Measurements from ENCODE around the gene SCYL2. TPM values are rescaled to one million over a fixed set of nuclear protein-coding genes. Genes with fewer than 3 reads are reported as not detected.

SCYL2 gene
- total and polyA plus RNA-seq, 10 donors, result 8.4 to 72.4 (median 45.8) TPM

GRCh38 chr12:100243137-100243536 is 23.8 kb upstream of the SCYL2 start:
- TF ChIP-seq POLR2AphosphoS5 (IDR thresholded peaks at IDR 0.05) (no peak), CTCF (IDR thresholded peaks at IDR 0.05 in 8 of 11, conservative IDR thresholded peaks at IDR 0.05 in 3 of 11) (no peak), POLR2A (IDR thresholded peaks at IDR 0.05) (no peak)
- H3K4me3 ChIP-seq, result no peak overlapping the region
- DNase-seq, result no peak
- no peaks in the 10 kb centered on the region for H3K9me3 ChIP-seq
- intact Hi-C loops (cut with DNase I; ENCODE audit: low total_unique reads), result no loop called here
- no peaks in the 10 kb centered on the region for H3K36me3 ChIP-seq
- H3K4me1 ChIP-seq, result no peaks in the 10 kb centered on the region
- H3K27ac ChIP-seq, result no peak overlapping the region
- H3K27me3 ChIP-seq (replicated peaks in 1 of 7), result no peaks in the 10 kb centered on the region
- 76 to 93% (median 84%) methylated on average over 5 of the region's 5 CpGs for WGBS, 5 donors

- no peak for DNase-seq
- Histone ChIP-seq H3K4me1 (no peaks in the 10 kb centered on the region), H3K4me3 (no peak overlapping the region), H3K36me3 (no peaks in the 10 kb centered on the region), H3K27ac (no peak overlapping the region), H3K9me3 (no peaks in the 10 kb centered on the region), H3K27me3 (replicated peaks in 1 of 7) (no peaks in the 10 kb centered on the region)
- TF ChIP-seq POLR2A (IDR thresholded peaks at IDR 0.05), result no peak
- no peak for TF ChIP-seq POLR2AphosphoS5 (IDR thresholded peaks at IDR 0.05)
- TF ChIP-seq CTCF (IDR thresholded peaks at IDR 0.05 in 8 of 11, conservative IDR thresholded peaks at IDR 0.05 in 3 of 11), result no peak
- intact Hi-C loops (cut with DNase I; ENCODE audit: low total_unique reads), result no loop called here
- 95 to 97% (median 95%) methylated on average over 4 of the region's 4 CpGs for WGBS, 5 donors
Measured at GRCh38 chr12:100247765-100248164, 19.2 kb upstream of the SCYL2 start.

- Histone ChIP-seq H3K27ac (no peak overlapping the region), H3K36me3 (no peaks in the 10 kb centered on the region), H3K4me3 (no peak overlapping the region), H3K4me1 (no peaks in the 10 kb centered on the region), H3K27me3 (replicated peaks in 1 of 7) (no peaks in the 10 kb centered on the region), H3K9me3 (no peaks in the 10 kb centered on the region)
- TF ChIP-seq POLR2AphosphoS5 (IDR thresholded peaks at IDR 0.05) (no peak), POLR2A (IDR thresholded peaks at IDR 0.05) (no peak), CTCF (IDR thresholded peaks at IDR 0.05 in 8 of 11, conservative IDR thresholded peaks at IDR 0.05 in 3 of 11) (no peak)
- no peak for DNase-seq
- intact Hi-C loops (cut with DNase I; ENCODE audit: low total_unique reads), result no loop called here
Measured at GRCh38 chr12:100248886-100249285, 18.1 kb upstream of the SCYL2 start.

GRCh38 chr12:100249941-100250340 is 17.0 kb upstream of the SCYL2 start:
- 70 to 92% (median 82%) methylated on average over 7 of the region's 7 CpGs for WGBS, 5 donors
- Histone ChIP-seq H3K4me1 (no peaks in the 10 kb centered on the region), H3K27me3 (replicated peaks in 1 of 7) (no peaks in the 10 kb centered on the region), H3K4me3 (no peak overlapping the region), H3K27ac (no peak overlapping the region), H3K9me3 (no peaks in the 10 kb centered on the region), H3K36me3 (no peaks in the 10 kb centered on the region)
- intact Hi-C loops (cut with DNase I; ENCODE audit: low total_unique reads), result no loop called here
- DNase-seq, result no peak
- no peak for TF ChIP-seq POLR2AphosphoS5 (IDR thresholded peaks at IDR 0.05)
- TF ChIP-seq POLR2A (IDR thresholded peaks at IDR 0.05), result no peak
- TF ChIP-seq CTCF (IDR thresholded peaks at IDR 0.05 in 8 of 11, conservative IDR thresholded peaks at IDR 0.05 in 3 of 11), result no peak

Data from spleen (tissue), 11 donors.